Upper lobe of right lung (tissue), 1 donor: Measurements from ENCODE around the gene SNCB. TPM values are rescaled to one million over a fixed set of nuclear protein-coding genes. Genes with fewer than 3 reads are reported as not detected.

Source experiments
- ATAC-seq: fragments of 200-7000 bp; cut with Tn5 transposase; one replicate; pipeline ENCODE4 v1.9.1; 2020; ENCODE audit warnings: mild to moderate bottlenecking, moderate library complexity
- DNase-seq: peaks from one replicate; pipeline ENCODE4 v3.0.0-alpha.2; 2020
- H3K27ac ChIP-seq: fragments of 200-600 bp; one replicate; pipeline ENCODE4 v1.8.0; 2022
- H3K27me3 ChIP-seq: fragments of 200-600 bp; one replicate; pipeline ENCODE4 v1.8.0; 2022; ENCODE audit warnings: mild to moderate bottlenecking
- H3K36me3 ChIP-seq: fragments of 200-600 bp; one replicate; pipeline ENCODE4 v1.8.0; 2022
- H3K4me1 ChIP-seq: fragments of 200-600 bp; one replicate; pipeline ENCODE4 v1.8.0; 2022
- H3K4me3 ChIP-seq: fragments of 200-600 bp; one replicate; pipeline ENCODE4 v1.8.0; 2022; ENCODE audit warnings: mild to moderate bottlenecking
- H3K9me3 ChIP-seq: fragments of 200-600 bp; one replicate; pipeline ENCODE4 v1.8.0; 2022
- intact Hi-C: fragments of 100-400 bp; cut with DNase I; formaldehyde crosslinking; loops from one replicate; pipeline ENCODE4 v1.11.0; 2022
- total RNA-seq: library from RNA; stranded (reverse); fragmentation: NEBNext Ultra II Directional; extraction: Animal tissue kit (Norgen Biotek cat#: 25700); gene quantifications from one replicate; pipeline ENCODE4 v1.2.1, GENCODE V29; 2021
- TF ChIP-seq, protein P1 (sequence below): fragments of 200-600 bp; IDR thresholded peaks from one replicate; pipeline ENCODE4 v1.8.0; 2022; ENCODE audit warnings: antibody characterized with exemption
- donor health status: DM: no; HTN: yes; CAD: no; lungs with severe emphysema.

The SNCB gene
- total RNA-seq, 1 donor from 2014 or later, result not detected

DNA sequence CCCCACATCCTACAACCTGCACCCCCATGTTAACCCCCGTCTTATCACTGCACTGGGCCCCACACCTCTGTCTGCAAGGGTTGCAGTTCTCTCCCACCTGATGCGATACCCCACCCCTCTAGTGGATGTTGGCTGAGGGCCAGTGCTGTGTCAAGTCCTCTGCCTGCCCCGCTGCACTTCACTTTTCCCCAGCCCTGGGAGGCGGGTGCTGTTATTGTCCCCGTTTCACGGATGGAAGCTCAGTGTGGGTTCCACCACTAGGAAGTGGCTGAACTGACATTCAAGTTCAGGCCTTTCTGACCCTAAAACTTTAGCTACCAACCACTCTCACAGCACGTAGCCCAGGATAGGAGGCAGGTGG lies 3.5 kb downstream of the SNCB start:
- H3K36me3 ChIP-seq, result no peaks in the 10 kb centered on the region
- H3K9me3 ChIP-seq, result no peaks in the 10 kb centered on the region
- H3K27me3 ChIP-seq, result peaks cover 75% of the 10 kb centered on the region
- peaks cover 6% of the 10 kb centered on the region for H3K4me1 ChIP-seq
- H3K27ac ChIP-seq, result no peak overlapping the region
- no peak overlapping the region for H3K4me3 ChIP-seq
- TF ChIP-seq, protein P1, sequence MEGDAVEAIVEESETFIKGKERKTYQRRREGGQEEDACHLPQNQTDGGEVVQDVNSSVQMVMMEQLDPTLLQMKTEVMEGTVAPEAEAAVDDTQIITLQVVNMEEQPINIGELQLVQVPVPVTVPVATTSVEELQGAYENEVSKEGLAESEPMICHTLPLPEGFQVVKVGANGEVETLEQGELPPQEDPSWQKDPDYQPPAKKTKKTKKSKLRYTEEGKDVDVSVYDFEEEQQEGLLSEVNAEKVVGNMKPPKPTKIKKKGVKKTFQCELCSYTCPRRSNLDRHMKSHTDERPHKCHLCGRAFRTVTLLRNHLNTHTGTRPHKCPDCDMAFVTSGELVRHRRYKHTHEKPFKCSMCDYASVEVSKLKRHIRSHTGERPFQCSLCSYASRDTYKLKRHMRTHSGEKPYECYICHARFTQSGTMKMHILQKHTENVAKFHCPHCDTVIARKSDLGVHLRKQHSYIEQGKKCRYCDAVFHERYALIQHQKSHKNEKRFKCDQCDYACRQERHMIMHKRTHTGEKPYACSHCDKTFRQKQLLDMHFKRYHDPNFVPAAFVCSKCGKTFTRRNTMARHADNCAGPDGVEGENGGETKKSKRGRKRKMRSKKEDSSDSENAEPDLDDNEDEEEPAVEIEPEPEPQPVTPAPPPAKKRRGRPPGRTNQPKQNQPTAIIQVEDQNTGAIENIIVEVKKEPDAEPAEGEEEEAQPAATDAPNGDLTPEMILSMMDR, result no peak
- DNase-seq (no peak), ATAC-seq (no peak)
- intact Hi-C loops, result no loop called here

DNA sequence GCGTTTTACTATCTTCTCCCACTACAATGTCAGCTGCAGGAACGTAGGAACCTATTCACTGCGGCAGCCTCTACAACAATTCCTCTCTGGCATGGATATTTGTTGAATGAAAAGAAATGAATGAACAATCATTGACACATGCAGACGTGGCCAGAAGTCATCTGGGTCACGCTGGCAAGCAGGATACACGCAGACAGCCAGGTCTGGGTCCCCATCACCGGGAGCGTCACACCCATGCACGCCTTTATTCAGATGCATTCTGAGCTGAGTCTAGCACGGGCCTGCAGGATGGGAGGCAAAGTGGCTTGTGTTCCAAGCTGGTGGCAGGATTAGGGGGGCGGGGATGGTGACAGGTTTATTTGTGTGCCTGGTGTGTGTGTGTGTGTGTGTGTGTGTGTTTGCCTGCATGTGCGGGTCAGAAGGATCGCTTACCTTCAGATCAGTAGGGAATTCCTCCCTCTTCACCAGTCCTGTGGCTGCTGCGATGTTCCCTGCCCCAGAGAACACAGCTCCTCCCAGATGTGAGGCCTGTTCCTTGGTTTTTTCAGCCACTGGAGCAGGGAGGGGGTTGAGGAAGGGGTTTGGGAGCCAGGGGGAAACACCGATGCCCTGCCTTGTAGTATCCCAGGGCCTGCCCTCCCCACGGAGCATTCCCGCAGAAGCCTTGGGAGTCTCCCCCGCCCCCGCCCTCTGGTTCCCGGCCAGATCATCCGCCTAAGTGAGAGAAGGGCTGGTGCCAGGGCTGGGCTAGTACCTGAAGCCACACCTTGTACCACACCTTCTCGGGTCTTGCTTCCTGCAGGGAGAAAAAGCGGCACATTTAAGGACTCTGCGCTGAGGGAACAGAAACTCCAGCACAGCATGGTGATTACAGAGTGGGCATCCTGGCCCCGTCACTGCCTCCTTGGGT lies 4.1 kb downstream of the SNCB start:
- H3K27me3 ChIP-seq, result peaks cover 75% of the 10 kb centered on the region
- no peak for DNase-seq
- intact Hi-C loops, result no loop called here

DNA sequence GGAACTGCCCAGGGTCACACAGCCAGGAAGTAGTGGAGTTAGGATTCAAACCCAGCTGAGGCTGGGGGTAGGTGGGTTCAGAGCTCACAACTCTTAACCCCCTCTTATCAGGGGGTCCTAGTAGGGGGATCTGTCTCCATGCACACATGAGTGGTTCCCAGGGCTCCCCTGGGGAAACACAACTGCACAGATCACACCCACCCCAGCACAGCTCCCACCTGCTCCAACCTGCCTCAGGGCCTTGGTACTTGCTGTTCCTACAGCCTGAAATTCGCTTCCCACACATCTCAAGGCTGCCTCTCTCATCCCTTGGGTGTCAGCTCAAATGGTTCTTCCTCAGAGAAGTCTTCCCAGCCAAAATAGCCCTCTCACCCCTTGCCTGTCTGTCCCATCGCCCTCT lies 4.8 kb downstream of the SNCB start:
- DNase-seq, result no peak
- Histone ChIP-seq H3K4me3 (no peak overlapping the region), H3K27me3 (peaks cover 76% of the 10 kb centered on the region)

More for the DNA sequence above, 4.1 kb downstream of the SNCB start:
- H3K4me1 ChIP-seq, result peaks cover 6% of the 10 kb centered on the region
- no peak for ATAC-seq
- no peak overlapping the region for H3K4me3 ChIP-seq
- H3K36me3 ChIP-seq, result no peaks in the 10 kb centered on the region
- H3K27ac ChIP-seq, result no peak overlapping the region
- no peaks in the 10 kb centered on the region for H3K9me3 ChIP-seq
- TF ChIP-seq, protein P1, result no peak

DNA sequence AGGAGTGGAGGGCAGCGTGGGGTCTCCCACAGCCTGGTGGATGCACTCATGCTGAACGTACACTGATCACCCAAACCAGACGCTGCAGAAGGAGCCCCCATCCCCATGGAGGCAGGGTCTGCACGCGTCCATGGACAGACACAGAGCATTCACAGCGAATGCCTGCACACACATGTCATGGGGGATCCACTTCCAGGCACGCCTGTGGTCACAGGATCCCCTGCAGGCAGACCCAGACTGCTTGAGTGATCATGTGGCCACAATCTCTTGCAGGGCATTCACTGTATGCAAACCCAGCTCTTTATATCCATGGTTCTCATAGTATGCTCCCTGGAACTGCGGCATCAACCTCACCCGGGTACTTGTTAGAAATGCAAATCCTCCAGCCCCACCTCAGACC lies 5.4 kb downstream of the SNCB start:
- Histone ChIP-seq H3K27me3 (peaks cover 78% of the 10 kb centered on the region), H3K9me3 (no peaks in the 10 kb centered on the region), H3K4me1 (peaks cover 3% of the 10 kb centered on the region), H3K36me3 (no peaks in the 10 kb centered on the region), H3K27ac (no peak overlapping the region), H3K4me3 (no peak overlapping the region)
- no peak for ATAC-seq
- intact Hi-C loops, result no loop called here
- no peak for DNase-seq
- TF ChIP-seq, protein P1, result no peak

More for the DNA sequence above, 4.8 kb downstream of the SNCB start:
- no peaks in the 10 kb centered on the region for H3K36me3 ChIP-seq
- intact Hi-C loops, result no loop called here
- ATAC-seq, result no peak
- TF ChIP-seq, protein P1, result no peak
- peaks cover 6% of the 10 kb centered on the region for H3K4me1 ChIP-seq
- no peaks in the 10 kb centered on the region for H3K9me3 ChIP-seq
- H3K27ac ChIP-seq, result no peak overlapping the region

DNA sequence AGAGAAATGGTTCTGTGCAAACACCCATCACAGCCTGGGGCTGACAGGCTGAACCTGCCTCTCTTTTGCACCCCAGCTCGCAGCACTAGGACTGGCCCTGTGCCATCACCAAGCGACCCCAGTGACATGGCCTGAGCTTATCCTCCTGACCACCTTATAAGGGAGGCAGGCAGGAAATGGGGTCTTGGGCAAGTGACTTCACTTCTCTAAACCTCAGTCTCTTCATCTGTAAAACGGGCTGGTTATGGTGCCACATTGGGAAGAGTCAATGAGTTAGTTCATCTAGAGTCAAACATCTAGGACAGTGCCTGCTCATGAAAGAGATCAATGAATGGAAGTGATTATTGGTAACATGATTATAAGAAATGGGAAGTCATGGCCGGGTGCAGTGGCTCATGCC lies 6.2 kb downstream of the SNCB start:
- intact Hi-C loops, result no loop called here
- Histone ChIP-seq H3K9me3 (no peaks in the 10 kb centered on the region), H3K4me1 (peaks cover 6% of the 10 kb centered on the region), H3K27me3 (peaks cover 78% of the 10 kb centered on the region), H3K4me3 (no peak overlapping the region), H3K36me3 (no peaks in the 10 kb centered on the region), H3K27ac (no peak overlapping the region)
- ATAC-seq, result no peak
- TF ChIP-seq, protein P1, result no peak
- DNase-seq, result no peak
